GM18505 (cell line): ENCODE measurements around the gene NMNAT2.

ENCODE experiments used
- ATAC-seq: cut with Tn5 transposase; IDR thresholded peaks from one replicate; pipeline ENCODE4 v1.9.1; 2021; ENCODE audit not compliant: unreplicated experiment
- POLR2A ChIP-seq: IDR thresholded peaks from 4 replicates; pipeline ENCODE4 v1.6.1; 2011; ENCODE audit warnings: borderline replicate concordance; ENCODE audit not compliant: insufficient read depth, insufficient read length; ENCODE audit errors: extremely low read depth

Gene NMNAT2

GRCh38 chr1:183288583-183288982, 129.6 kb downstream of the NMNAT2 start:
- ATAC-seq, result no peak
- no peak for TF ChIP-seq POLR2A

GRCh38 chr1:183287191-183287675, 130.9 kb downstream of the NMNAT2 start:
- ATAC-seq, result no peak
- TF ChIP-seq POLR2A, result no peak

GRCh38 chr1:183285746-183286145, 132.4 kb downstream of the NMNAT2 start:
- TF ChIP-seq POLR2A, result no peak
- no peak for ATAC-seq

GRCh38 chr1:183285256-183285655, 132.9 kb downstream of the NMNAT2 start:
- no peak for ATAC-seq
- TF ChIP-seq POLR2A, result no peak

GRCh38 chr1:183284086-183284485, 134.1 kb downstream of the NMNAT2 start:
- TF ChIP-seq POLR2A, result no peak
- no peak for ATAC-seq

GRCh38 chr1:183283286-183283685, 134.9 kb downstream of the NMNAT2 start:
- ATAC-seq, result no peak
- no peak for TF ChIP-seq POLR2A

- TF ChIP-seq POLR2A, result no peak
Observed at GRCh38 chr1:183282101-183282855, 135.9 kb downstream of the NMNAT2 start.

GRCh38 chr1:183281553-183282091, 136.6 kb downstream of the NMNAT2 start:
- no peak for ATAC-seq
- TF ChIP-seq POLR2A, result no peak

More at GRCh38 chr1:183282101-183282855, 135.9 kb downstream of the NMNAT2 start:
- ATAC-seq, result no peak

- TF ChIP-seq POLR2A, result no peak
- no peak for ATAC-seq
Observed at GRCh38 chr1:183281039-183281438, 137.1 kb downstream of the NMNAT2 start.

- TF ChIP-seq POLR2A, result no peak
- no peak for ATAC-seq
Observed at GRCh38 chr1:183279835-183280234, 138.3 kb downstream of the NMNAT2 start.

- no peak for ATAC-seq
Observed at GRCh38 chr1:183278739-183279591, 139.2 kb downstream of the NMNAT2 start.

GRCh38 chr1:183277821-183278738, 140.1 kb downstream of the NMNAT2 start:
- TF ChIP-seq POLR2A, result no peak
- no peak for ATAC-seq

More at GRCh38 chr1:183278739-183279591, 139.2 kb downstream of the NMNAT2 start:
- no peak for TF ChIP-seq POLR2A

- ATAC-seq, result no peak
- TF ChIP-seq POLR2A, result no peak
Observed at GRCh38 chr1:183276386-183277080, 141.6 kb downstream of the NMNAT2 start.

- no peak for TF ChIP-seq POLR2A
- no peak for ATAC-seq
Observed at GRCh38 chr1:183275322-183275721, 142.9 kb downstream of the NMNAT2 start.
